SU-DHL-6 (cell line): ENCODE data around the gene ANKZF1.
A peak's percentile ranks its signal among the peaks of the same experiment; 100 is the strongest.

Source experiments
- H2AFZ ChIP-seq: fragments of 200-600 bp; sonication (generic); 2 replicates; pipeline ENCODE4 v1.6.1; 2014; ENCODE audit warnings: low read depth, mild to moderate bottlenecking, moderate library complexity, mixed read lengths, antibody characterized with exemption, low read length; ENCODE audit not compliant: severe bottlenecking
- H3F3A ChIP-seq: fragments of 200-600 bp; shearing (Covaris generic); 2 replicates; pipeline ENCODE4 v1.6.0; 2016; ENCODE audit warnings: antibody characterized with exemption, mild to moderate bottlenecking; ENCODE audit not compliant: insufficient read depth
- H3K27ac ChIP-seq: fragments of 200-600 bp; sonication (generic); 2 replicates; pipeline ENCODE4 v1.5.1; 2016; ENCODE audit warnings: low read depth, mild to moderate bottlenecking, low read length, moderate library complexity, mixed read lengths
- H3K27me3 ChIP-seq: fragments of 200-600 bp; sonication (generic), shearing (Covaris generic); 2 replicates; pipeline ENCODE4 v1.6.0; 2014; ENCODE audit warnings: mild to moderate bottlenecking, low read length
- H3K36me3 ChIP-seq: fragments of 200-600 bp; sonication (generic); 2 replicates; pipeline ENCODE4 v1.6.1; 2014; ENCODE audit warnings: mild to moderate bottlenecking, low read length, mixed read lengths
- H3K4me2 ChIP-seq: fragments of 300-600, 200-600 bp; shearing (Covaris generic), sonication (generic); 2 replicates; pipeline ENCODE4 v1.6.0; 2014; ENCODE audit warnings: low read length, low read depth, mild to moderate bottlenecking; ENCODE audit not compliant: poor library complexity, severe bottlenecking
- H3K4me3 ChIP-seq: fragments of 200-600 bp; sonication (generic); 2 replicates; pipeline ENCODE4 v1.5.1; 2014; ENCODE audit warnings: antibody characterized with exemption, low read length, mild to moderate bottlenecking, mixed read lengths; ENCODE audit not compliant: insufficient read depth, poor library complexity, severe bottlenecking
- H3K79me2 ChIP-seq: fragments of 200-600 bp; sonication (generic); 2 replicates; pipeline ENCODE4 v1.6.1; 2014; ENCODE audit warnings: mild to moderate bottlenecking, low read length, moderate library complexity; ENCODE audit not compliant: insufficient read depth
- H3K9ac ChIP-seq: fragments of 200-600 bp; sonication (generic); 2 replicates; pipeline ENCODE4 v1.7.0; 2014; ENCODE audit warnings: mild to moderate bottlenecking, low read length
- H3K9me2 ChIP-seq: fragments of 200-600 bp; sonication (generic); replicated peaks from 2 replicates; pipeline ENCODE4 v1.6.1; 2014; ENCODE audit warnings: low read length; ENCODE audit not compliant: insufficient read depth
- H3K9me3 ChIP-seq: fragments of 200-600 bp; sonication (generic); 2 replicates; pipeline ENCODE4 v1.6.1; 2014; ENCODE audit warnings: low read length, mixed read lengths; ENCODE audit not compliant: insufficient read depth
- H4K20me1 ChIP-seq: fragments of 200-600 bp; sonication (generic); 2 replicates; pipeline ENCODE4 v1.6.1; 2014; ENCODE audit warnings: low read depth, mild to moderate bottlenecking, antibody characterized with exemption, low read length, moderate library complexity, mixed read lengths
- CTCF ChIP-seq: fragments of 200-600 bp; sonication (generic); IDR thresholded peaks from one replicate; pipeline ENCODE4 v1.5.1; 2017; ENCODE audit warnings: antibody characterized with exemption, mild to moderate bottlenecking, low read length, moderate library complexity; ENCODE audit not compliant: insufficient read depth, poor library complexity, severe bottlenecking
- EZH2phosphoT487 ChIP-seq: fragments of 200-600 bp; sonication (generic), shearing (Covaris generic); conservative IDR thresholded peaks from 2 replicates; pipeline ENCODE4 v1.6.1; 2018; ENCODE audit warnings: mild to moderate bottlenecking, antibody characterized with exemption, low read length, moderate library complexity, mixed read lengths

The ANKZF1 gene

GRCh38 chr2:219249203-219249980 is 19.8 kb downstream of the ANKZF1 start:
- Histone ChIP-seq H3K9me2 (no peaks in the 10 kb centered on the region), H3K36me3 (no peaks in the 10 kb centered on the region)
- TF ChIP-seq EZH2phosphoT487 (no peak), CTCF (no peak)

GRCh38 chr2:219250049-219250781 is 20.6 kb downstream of the ANKZF1 start:
- Histone ChIP-seq H3K79me2 (peaks cover 20% of the 10 kb centered on the region; the same call in 1 of the 2 replicates), H2AFZ (no peak overlapping the region), H3K9me3 (no peaks in the 10 kb centered on the region), H3K27me3 (no peaks in the 10 kb centered on the region), H3K36me3 (no peaks in the 10 kb centered on the region), H3K4me3 (no peak overlapping the region), H3K9me2 (no peaks in the 10 kb centered on the region), H3K4me2 (peak overlapping the region; percentile 39), H3K9ac (peak overlapping the region; percentile 29; the same call in 1 of the 2 replicates), H3F3A (peaks cover 8% of the 10 kb centered on the region), H3K27ac (peak overlapping the region; percentile 66), H4K20me1 (no peaks in the 10 kb centered on the region)
- TF ChIP-seq EZH2phosphoT487: no peak
- TF ChIP-seq CTCF: no peak

More at GRCh38 chr2:219249203-219249980, 19.8 kb downstream of the ANKZF1 start:
- no peak overlapping the region for H2AFZ ChIP-seq
- H3K79me2 ChIP-seq: peaks cover 20% of the 10 kb centered on the region; the same call in 1 of the 2 replicates
- H3K4me3 ChIP-seq: no peak overlapping the region
- H3F3A ChIP-seq: peaks cover 4% of the 10 kb centered on the region
- peak overlapping the region; percentile 39 for H3K4me2 ChIP-seq
- no peaks in the 10 kb centered on the region for H3K27me3 ChIP-seq
- peak overlapping the region; percentile 29; the same call in 1 of the 2 replicates for H3K9ac ChIP-seq
- H3K27ac ChIP-seq: peak overlapping the region; percentile 66
- no peaks in the 10 kb centered on the region for H4K20me1 ChIP-seq
- H3K9me3 ChIP-seq: no peaks in the 10 kb centered on the region

- H4K20me1 ChIP-seq: no peaks in the 10 kb centered on the region
- no peak overlapping the region for H3K9ac ChIP-seq
- H3K79me2 ChIP-seq: peaks cover 20% of the 10 kb centered on the region; the same call in 1 of the 2 replicates
- H3K27ac ChIP-seq: no peak overlapping the region
- peaks cover 8% of the 10 kb centered on the region for H3F3A ChIP-seq
- H3K4me2 ChIP-seq: peak overlapping the region; percentile 70
- H2AFZ ChIP-seq: no peak overlapping the region
- H3K9me2 ChIP-seq: no peaks in the 10 kb centered on the region
- TF ChIP-seq EZH2phosphoT487 (no peak), CTCF (no peak)
- no peaks in the 10 kb centered on the region for H3K27me3 ChIP-seq
- H3K36me3 ChIP-seq: no peaks in the 10 kb centered on the region
- H3K4me3 ChIP-seq: no peak overlapping the region
- no peaks in the 10 kb centered on the region for H3K9me3 ChIP-seq
Measured at GRCh38 chr2:219251656-219252055, 22.1 kb downstream of the ANKZF1 start.
